Adrenal gland (tissue), 5 donors: ENCODE measurements around the gene PNMT.

ENCODE experiments used
- POLR2A ChIP-seq, 2 donors: fragments of 450-650 bp; IDR thresholded peaks; one replicate each; pipeline ENCODE4 v1.6.1; 2017; ENCODE audit warnings: antibody characterized with exemption in 2 of 2, mild to moderate bottlenecking in 2 of 2, moderate library complexity in 1 of 2
- TF ChIP-seq, protein P1 (sequence below), 6 experiments: fragments of 450-650 bp in 4 of 6; fragments of 200-600 bp in 2 of 6; sonication (generic) in 1 of 6; IDR thresholded peaks; 1 replicate in 5 of 6; 2 replicates in 1 of 6; pipeline versions ENCODE4 v1.5.1 to v1.8.0; 2016 to 2021; ENCODE audit warnings: antibody characterized with exemption in 6 of 6, mild to moderate bottlenecking in 2 of 6, moderate library complexity in 1 of 6
- donor health status: DM: no; HTN: no; CAD: no.

DNA sequence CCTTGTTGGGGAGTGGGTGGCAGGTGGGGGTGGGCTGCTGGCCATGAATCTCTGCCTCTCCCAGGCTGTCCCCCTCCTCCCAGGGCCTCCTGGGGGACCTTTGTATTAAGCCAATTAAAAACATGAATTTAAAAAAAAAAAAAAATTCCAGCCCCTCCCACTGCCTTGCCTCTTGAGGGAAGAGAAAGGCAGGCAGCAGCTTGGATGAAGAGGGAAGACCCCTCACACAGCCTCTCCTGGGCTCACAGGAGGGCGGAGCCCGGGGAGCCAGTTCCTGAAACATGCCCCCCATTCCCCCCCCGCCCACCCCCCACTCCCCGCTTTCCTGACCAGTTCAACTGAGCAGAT is 4.9 kb upstream of the PNMT start:
- TF ChIP-seq, protein P1, sequence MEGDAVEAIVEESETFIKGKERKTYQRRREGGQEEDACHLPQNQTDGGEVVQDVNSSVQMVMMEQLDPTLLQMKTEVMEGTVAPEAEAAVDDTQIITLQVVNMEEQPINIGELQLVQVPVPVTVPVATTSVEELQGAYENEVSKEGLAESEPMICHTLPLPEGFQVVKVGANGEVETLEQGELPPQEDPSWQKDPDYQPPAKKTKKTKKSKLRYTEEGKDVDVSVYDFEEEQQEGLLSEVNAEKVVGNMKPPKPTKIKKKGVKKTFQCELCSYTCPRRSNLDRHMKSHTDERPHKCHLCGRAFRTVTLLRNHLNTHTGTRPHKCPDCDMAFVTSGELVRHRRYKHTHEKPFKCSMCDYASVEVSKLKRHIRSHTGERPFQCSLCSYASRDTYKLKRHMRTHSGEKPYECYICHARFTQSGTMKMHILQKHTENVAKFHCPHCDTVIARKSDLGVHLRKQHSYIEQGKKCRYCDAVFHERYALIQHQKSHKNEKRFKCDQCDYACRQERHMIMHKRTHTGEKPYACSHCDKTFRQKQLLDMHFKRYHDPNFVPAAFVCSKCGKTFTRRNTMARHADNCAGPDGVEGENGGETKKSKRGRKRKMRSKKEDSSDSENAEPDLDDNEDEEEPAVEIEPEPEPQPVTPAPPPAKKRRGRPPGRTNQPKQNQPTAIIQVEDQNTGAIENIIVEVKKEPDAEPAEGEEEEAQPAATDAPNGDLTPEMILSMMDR (IDR thresholded peaks at IDR 0.05): no peak
- TF ChIP-seq POLR2A (IDR thresholded peaks at IDR 0.05): no peak
